ENCODE results near the gene GPC6.

DNA sequence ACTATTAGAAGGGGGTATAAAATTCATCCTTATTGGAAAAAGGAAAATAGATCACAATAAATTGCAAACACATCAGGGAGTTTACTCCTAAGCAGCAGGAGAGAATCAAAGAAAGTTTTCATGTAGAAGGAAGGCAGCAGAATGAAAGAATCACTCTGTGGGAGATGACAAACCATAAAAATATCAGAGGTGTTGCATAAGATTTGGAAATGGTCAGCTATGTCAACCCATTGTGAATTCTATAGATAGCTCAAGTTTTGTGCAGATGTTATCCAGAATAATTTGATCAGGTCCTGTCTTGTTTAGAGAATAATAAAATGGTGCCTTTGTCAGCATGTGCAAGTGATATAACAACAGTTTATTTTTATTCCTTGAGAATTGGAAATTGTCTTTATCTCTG is 630.5 kb downstream of the GPC6 start:
- TF ChIP-seq, protein P1, sequence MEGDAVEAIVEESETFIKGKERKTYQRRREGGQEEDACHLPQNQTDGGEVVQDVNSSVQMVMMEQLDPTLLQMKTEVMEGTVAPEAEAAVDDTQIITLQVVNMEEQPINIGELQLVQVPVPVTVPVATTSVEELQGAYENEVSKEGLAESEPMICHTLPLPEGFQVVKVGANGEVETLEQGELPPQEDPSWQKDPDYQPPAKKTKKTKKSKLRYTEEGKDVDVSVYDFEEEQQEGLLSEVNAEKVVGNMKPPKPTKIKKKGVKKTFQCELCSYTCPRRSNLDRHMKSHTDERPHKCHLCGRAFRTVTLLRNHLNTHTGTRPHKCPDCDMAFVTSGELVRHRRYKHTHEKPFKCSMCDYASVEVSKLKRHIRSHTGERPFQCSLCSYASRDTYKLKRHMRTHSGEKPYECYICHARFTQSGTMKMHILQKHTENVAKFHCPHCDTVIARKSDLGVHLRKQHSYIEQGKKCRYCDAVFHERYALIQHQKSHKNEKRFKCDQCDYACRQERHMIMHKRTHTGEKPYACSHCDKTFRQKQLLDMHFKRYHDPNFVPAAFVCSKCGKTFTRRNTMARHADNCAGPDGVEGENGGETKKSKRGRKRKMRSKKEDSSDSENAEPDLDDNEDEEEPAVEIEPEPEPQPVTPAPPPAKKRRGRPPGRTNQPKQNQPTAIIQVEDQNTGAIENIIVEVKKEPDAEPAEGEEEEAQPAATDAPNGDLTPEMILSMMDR (IDR thresholded peaks at IDR 0.05; ENCODE audit: poor library complexity) = no peak
- TF ChIP-seq EZH2 (IDR thresholded peaks at IDR 0.05; ENCODE audit: borderline replicate concordance) (no peak), EZH2phosphoT487 (IDR thresholded peaks at IDR 0.05; ENCODE audit: low read depth, severe bottlenecking, unreplicated experiment) (no peak)
